ENCODE results near the gene PLEKHG4.
A peak's percentile ranks its signal among the peaks of the same experiment; 100 is the strongest.

Gene PLEKHG4

GRCh38 chr16:67240506-67240905 is 38.8 kb upstream of the PLEKHG4 start:
- no peak overlapping the region for H3K4me3 Mint-ChIP-seq
- H3K9me3 Mint-ChIP-seq: no peaks in the 10 kb centered on the region
- H3K36me3 Mint-ChIP-seq (ENCODE audit: low read depth): peaks cover 60% of the 10 kb centered on the region
- H3K27me3 Mint-ChIP-seq: no peaks in the 10 kb centered on the region
- H3K4me1 Mint-ChIP-seq (ENCODE audit: low read depth): peaks cover 45% of the 10 kb centered on the region
- peak overlapping the region; percentile 79 for H3K27ac Mint-ChIP-seq
- DNase-seq: no peak

GRCh38 chr16:67241008-67241900 is 38.1 kb upstream of the PLEKHG4 start:
- Mint-ChIP-seq H3K27ac (peak overlapping the region; percentile 92), H3K27me3 (no peaks in the 10 kb centered on the region), H3K9me3 (no peaks in the 10 kb centered on the region), H3K36me3 (ENCODE audit: low read depth) (peaks cover 52% of the 10 kb centered on the region), H3K4me3 (no peak overlapping the region), H3K4me1 (ENCODE audit: low read depth) (peaks cover 46% of the 10 kb centered on the region)
- DNase-seq: no peak

GRCh38 chr16:67242138-67242730 is 37.1 kb upstream of the PLEKHG4 start:
- peak overlapping the region; percentile 92 for H3K27ac Mint-ChIP-seq
- no peaks in the 10 kb centered on the region for H3K27me3 Mint-ChIP-seq

DNA sequence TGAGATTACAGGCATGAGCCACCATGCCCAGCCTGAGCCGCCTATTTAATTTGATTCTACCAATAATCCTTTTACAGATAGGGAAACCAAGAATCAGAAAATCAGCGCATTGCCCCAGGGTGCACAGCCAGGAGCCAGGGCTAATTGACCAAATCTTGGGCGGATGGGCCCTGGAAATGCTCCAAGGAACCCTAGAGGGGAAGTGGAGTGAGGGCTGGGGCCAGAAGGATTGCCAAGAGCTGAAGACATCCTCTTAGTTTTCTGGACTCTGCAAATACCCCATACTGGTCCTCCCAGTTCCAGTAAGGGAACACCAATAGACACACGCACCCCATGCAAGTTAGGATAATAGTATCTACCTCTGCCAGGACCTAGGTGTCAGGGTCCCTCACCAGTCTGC is 35.9 kb upstream of the PLEKHG4 start:
- H3K4me1 Mint-ChIP-seq (ENCODE audit: low read depth): peaks cover 53% of the 10 kb centered on the region
- no peaks in the 10 kb centered on the region for H3K9me3 Mint-ChIP-seq
- peak overlapping the region; percentile 98 for H3K27ac Mint-ChIP-seq
- peaks cover 39% of the 10 kb centered on the region for H3K36me3 Mint-ChIP-seq (ENCODE audit: low read depth)
- DNase-seq: no peak
- H3K4me3 Mint-ChIP-seq: peak overlapping the region; percentile 93
- H3K27me3 Mint-ChIP-seq: no peaks in the 10 kb centered on the region

More at GRCh38 chr16:67242138-67242730, 37.1 kb upstream of the PLEKHG4 start:
- no peak for DNase-seq
- Mint-ChIP-seq H3K4me3 (no peak overlapping the region), H3K36me3 (ENCODE audit: low read depth) (peaks cover 51% of the 10 kb centered on the region), H3K9me3 (no peaks in the 10 kb centered on the region), H3K4me1 (ENCODE audit: low read depth) (peaks cover 44% of the 10 kb centered on the region)

- Mint-ChIP-seq H3K4me1 (ENCODE audit: low read depth) (peaks cover 62% of the 10 kb centered on the region), H3K4me3 (peak overlapping the region; percentile 93), H3K9me3 (no peaks in the 10 kb centered on the region), H3K36me3 (ENCODE audit: low read depth) (peaks cover 27% of the 10 kb centered on the region), H3K27ac (peak overlapping the region; percentile 98), H3K27me3 (peaks cover 4% of the 10 kb centered on the region)
- DNase-seq: peak; percentile 78
Measured at GRCh38 chr16:67244387-67245185, 34.7 kb upstream of the PLEKHG4 start.

- Mint-ChIP-seq H3K4me3 (peak overlapping the region; percentile 93), H3K27ac (peak overlapping the region; percentile 98), H3K4me1 (ENCODE audit: low read depth) (peaks cover 66% of the 10 kb centered on the region)
Measured at GRCh38 chr16:67245186-67245585, 34.1 kb upstream of the PLEKHG4 start.

DNA sequence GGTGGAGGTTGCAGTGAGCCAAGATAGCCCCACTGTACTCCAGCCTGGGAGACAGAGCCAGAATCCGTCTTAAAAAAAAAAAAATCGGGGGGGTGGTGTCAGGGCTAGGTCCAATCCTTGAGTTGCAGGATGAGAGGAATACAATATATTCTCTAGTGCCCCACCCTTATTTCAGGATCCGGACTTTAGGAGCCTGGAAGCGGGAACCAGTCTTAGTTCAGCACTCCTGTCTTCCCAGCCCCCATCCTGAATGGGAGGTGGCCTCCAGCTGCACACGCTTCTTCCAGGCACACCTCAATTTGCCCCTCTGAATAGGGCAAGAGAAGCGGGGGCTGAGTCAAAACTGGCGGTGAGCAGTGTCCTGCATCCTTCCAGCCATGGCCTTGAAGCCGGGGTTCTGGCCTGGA is 33.7 kb upstream of the PLEKHG4 start:
- no peaks in the 10 kb centered on the region for H3K9me3 Mint-ChIP-seq
- H3K4me3 Mint-ChIP-seq: peak overlapping the region; percentile 93
- H3K27me3 Mint-ChIP-seq: peaks cover 12% of the 10 kb centered on the region
- DNase-seq: no peak
- peaks cover 18% of the 10 kb centered on the region for H3K36me3 Mint-ChIP-seq (ENCODE audit: low read depth)
- peak overlapping the region; percentile 98 for H3K27ac Mint-ChIP-seq
- peaks cover 68% of the 10 kb centered on the region for H3K4me1 Mint-ChIP-seq (ENCODE audit: low read depth)

More at GRCh38 chr16:67245186-67245585, 34.1 kb upstream of the PLEKHG4 start:
- DNase-seq: no peak
- H3K27me3 Mint-ChIP-seq: peaks cover 10% of the 10 kb centered on the region
- no peaks in the 10 kb centered on the region for H3K9me3 Mint-ChIP-seq
- peaks cover 21% of the 10 kb centered on the region for H3K36me3 Mint-ChIP-seq (ENCODE audit: low read depth)

GRCh38 chr16:67246081-67246755 is 33.1 kb upstream of the PLEKHG4 start:
- H3K9me3 Mint-ChIP-seq: no peaks in the 10 kb centered on the region
- DNase-seq: peak; percentile 69
- H3K27ac Mint-ChIP-seq: peak overlapping the region; percentile 85
- H3K4me3 Mint-ChIP-seq: peak overlapping the region; percentile 93
- H3K36me3 Mint-ChIP-seq (ENCODE audit: low read depth): peaks cover 18% of the 10 kb centered on the region
- peaks cover 12% of the 10 kb centered on the region for H3K27me3 Mint-ChIP-seq
- H3K4me1 Mint-ChIP-seq (ENCODE audit: low read depth): peaks cover 65% of the 10 kb centered on the region

DNA sequence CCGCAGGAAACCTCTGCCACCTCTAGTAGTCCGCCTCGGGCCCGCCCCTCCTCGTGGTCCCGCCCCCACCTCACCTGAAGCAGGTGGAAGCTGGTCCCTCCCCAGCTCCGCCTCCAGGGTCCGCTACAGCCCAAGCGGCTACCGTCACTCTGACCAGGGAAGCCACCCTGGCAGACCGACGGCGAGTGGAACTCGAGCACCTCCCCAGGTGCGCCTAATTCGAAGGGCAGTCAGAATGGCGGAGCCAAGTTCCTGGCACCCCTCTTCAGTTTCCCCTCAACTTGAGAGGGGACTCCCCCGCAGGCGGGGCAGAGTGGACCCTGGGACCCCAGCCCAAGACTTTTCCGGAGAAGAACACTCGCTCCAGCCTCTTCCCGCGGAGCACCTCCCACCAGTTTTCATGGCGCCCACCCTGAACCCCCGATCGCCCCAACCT is 32.6 kb upstream of the PLEKHG4 start:
- Mint-ChIP-seq H3K9me3 (no peaks in the 10 kb centered on the region), H3K4me3 (peak overlapping the region; percentile 93), H3K4me1 (ENCODE audit: low read depth) (peaks cover 60% of the 10 kb centered on the region), H3K36me3 (ENCODE audit: low read depth) (peaks cover 15% of the 10 kb centered on the region), H3K27ac (peak overlapping the region; percentile 85), H3K27me3 (peaks cover 12% of the 10 kb centered on the region)
- DNase-seq: no peak

DNA sequence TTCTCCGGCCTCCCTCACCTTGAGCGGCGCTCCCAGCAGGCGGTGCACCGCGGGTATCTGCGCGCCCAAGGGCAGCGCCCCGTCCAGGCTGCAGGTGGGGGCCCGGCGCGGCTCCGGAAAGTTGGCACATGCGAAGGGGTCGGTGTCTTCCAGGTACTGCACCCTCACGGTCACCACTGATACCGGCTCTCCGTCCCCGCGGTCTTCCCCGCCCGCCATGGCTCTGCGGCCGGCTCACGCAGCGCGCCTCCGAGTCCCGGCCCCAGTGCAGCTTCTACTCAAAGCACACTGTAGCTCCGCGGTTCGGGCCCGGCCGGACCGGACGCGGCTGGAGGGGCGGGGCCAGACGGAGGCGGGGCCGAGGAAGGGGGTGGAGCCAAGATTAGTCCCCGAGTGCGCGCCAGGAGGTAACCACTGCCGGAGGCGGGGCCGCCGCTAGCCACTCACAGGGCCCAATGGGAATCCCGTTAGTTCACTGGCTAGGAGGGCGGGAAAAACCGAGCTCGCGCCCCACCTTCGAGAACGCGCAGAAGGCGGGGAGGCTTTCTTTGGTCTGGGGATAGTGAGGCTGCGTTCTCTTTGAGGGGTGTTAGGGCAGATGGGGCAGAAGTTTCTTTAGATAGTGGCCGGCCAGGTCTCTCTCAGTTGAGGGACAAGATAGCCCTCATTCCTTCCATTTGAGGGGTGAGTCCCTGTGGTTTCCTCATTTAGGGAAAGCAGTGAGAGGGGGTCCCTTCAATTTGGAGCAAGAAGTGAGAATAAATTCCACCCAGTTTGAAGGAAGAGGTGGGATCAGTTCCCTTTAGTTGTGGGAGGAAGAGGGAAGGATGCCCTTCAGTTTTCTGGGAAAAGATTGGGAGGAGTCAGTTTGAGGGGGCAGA is 31.9 kb upstream of the PLEKHG4 start, which contains the start of gene FHOD1:
FHOD1 (minus strand) TSS at position 290 of the 881 bp plus-strand sequence; CDS start at position 219, 71 bp downstream.
- H3K36me3 Mint-ChIP-seq (ENCODE audit: low read depth): peaks cover 15% of the 10 kb centered on the region
- peaks cover 12% of the 10 kb centered on the region for H3K27me3 Mint-ChIP-seq
- peak within 1 kb of the TSS; percentile 93 for H3K4me3 Mint-ChIP-seq
- no peaks in the 10 kb centered on the region for H3K9me3 Mint-ChIP-seq
- H3K4me1 Mint-ChIP-seq (ENCODE audit: low read depth): peaks cover 55% of the 10 kb centered on the region
- H3K27ac Mint-ChIP-seq: peak within 1 kb of the TSS; percentile 85
- peak; percentile 99 for DNase-seq

- no peaks in the 10 kb centered on the region for H3K9me3 Mint-ChIP-seq
- peak overlapping the region; percentile 93 for H3K4me3 Mint-ChIP-seq
- H3K27me3 Mint-ChIP-seq: peaks cover 12% of the 10 kb centered on the region
- DNase-seq: peak; percentile 61
- H3K27ac Mint-ChIP-seq: peak overlapping the region; percentile 85
- H3K36me3 Mint-ChIP-seq (ENCODE audit: low read depth): peaks cover 15% of the 10 kb centered on the region
- peaks cover 53% of the 10 kb centered on the region for H3K4me1 Mint-ChIP-seq (ENCODE audit: low read depth)
Measured at GRCh38 chr16:67248073-67248400, 31.3 kb upstream of the PLEKHG4 start.

DNA sequence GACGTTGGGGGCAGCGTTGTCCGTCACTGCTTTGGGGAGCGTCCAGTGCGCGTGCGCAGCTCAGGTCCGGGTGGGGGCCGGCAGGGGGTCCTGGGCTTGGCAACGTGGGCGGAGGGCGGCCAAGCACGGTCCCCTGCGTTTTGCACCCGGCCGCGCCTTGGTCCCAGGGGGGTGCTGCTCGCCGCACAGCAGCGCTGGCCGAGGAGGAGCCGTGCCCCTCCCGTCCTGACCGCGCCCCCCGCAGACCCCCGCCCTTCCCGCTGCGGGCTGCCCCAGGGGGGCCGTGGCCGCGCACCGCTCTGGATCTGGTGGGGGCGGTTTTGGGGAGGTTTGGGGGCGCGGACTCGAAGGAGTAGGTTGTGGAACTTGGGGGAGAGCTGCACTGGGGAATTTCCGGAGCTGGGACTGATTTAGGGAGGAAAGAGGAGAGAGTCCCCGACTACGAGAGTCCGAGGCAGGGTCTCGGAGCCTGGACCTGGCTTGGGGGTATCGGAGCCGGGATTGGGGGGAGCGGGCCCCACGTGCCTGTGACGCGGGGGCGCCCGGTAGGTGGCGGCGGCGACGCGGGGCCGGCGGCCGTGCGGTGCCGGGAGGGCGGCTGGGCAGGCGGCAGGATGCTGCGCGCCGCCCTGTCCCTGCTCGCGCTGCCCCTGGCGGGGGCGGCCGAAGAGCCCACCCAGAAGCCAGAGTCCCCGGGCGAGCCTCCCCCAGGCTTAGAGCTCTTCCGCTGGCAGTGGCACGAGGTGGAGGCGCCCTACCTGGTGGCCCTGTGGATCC is 30.7 kb upstream of the PLEKHG4 start, which contains the start of gene SLC9A5:
SLC9A5 (plus strand) TSS at position 579 of the 777 bp plus-strand sequence; CDS start at position 615, 36 bp downstream.
- DNase-seq: peak; percentile 69
- peaks cover 12% of the 10 kb centered on the region for H3K27me3 Mint-ChIP-seq
- H3K27ac Mint-ChIP-seq: peak within 1 kb of the TSS; percentile 85
- peaks cover 49% of the 10 kb centered on the region for H3K4me1 Mint-ChIP-seq (ENCODE audit: low read depth)
- peaks cover 14% of the 10 kb centered on the region for H3K36me3 Mint-ChIP-seq (ENCODE audit: low read depth)
- peak within 1 kb of the TSS; percentile 93 for H3K4me3 Mint-ChIP-seq
- no peaks in the 10 kb centered on the region for H3K9me3 Mint-ChIP-seq
